ENCODE data around the gene SPO11. TPM values are rescaled to one million over a fixed set of nuclear protein-coding genes. Genes with fewer than 3 reads are reported as not detected.

Gene SPO11
- total and polyA plus RNA-seq, 9 of the 15 experiments (the other 6 are each of a cell fraction or from before 2014, with no cell fraction given): not detected

- TF ChIP-seq AFF4 (CRISPR knock-in tag; IDR thresholded peaks at IDR 0.05): no peak
- TF ChIP-seq RERE (CRISPR knock-in tag; IDR thresholded peaks at IDR 0.05; ENCODE audit: borderline replicate concordance): no peak
- TF ChIP-seq L3MBTL2 (IDR thresholded peaks at IDR 0.05): peak; percentile 99
- peak; percentile 47; the same call in 1 of the 2 replicates for TF ChIP-seq ZBTB33 (CRISPR knock-in tag; IDR thresholded peaks at IDR 0.05)
- no peak for TF ChIP-seq CLOCK (CRISPR knock-in tag; IDR thresholded peaks at IDR 0.05; ENCODE audit: borderline replicate concordance)
- TF ChIP-seq EP300 (IDR thresholded peaks at IDR 0.05; ENCODE audit: low read length): no peak
- TF ChIP-seq RBM25 (IDR thresholded peaks at IDR 0.05; ENCODE audit: low read depth, low read length, severe bottlenecking): no peak
- TF ChIP-seq MNT (conservative IDR thresholded peaks at IDR 0.05): peak in 1 of 2 experiments; percentile 55; a peak in 2 of 4 replicates
- no peak for TF ChIP-seq ZNF717 (CRISPR knock-in tag; IDR thresholded peaks at IDR 0.05)
Observed at GRCh38 chr20:57329608-57330221, at the start of gene SPO11 (continued).
